H1 (cell line): ENCODE measurements around the gene CAMTA1. TPM values are rescaled to one million over a fixed set of nuclear protein-coding genes. Genes with fewer than 3 reads are reported as not detected.

Experiments
- SIRT6 ChIP-seq: IDR thresholded peaks from one replicate; pipeline ENCODE4 v1.7.1; 2012; ENCODE audit warnings: low read length, inconsistent platforms
- polyA plus RNA-seq, 7 experiments: library from polyadenylated mRNA; depleted of rRNA in 3 of 7; stranded (reverse) in 5 of 7; unstranded in 2 of 7; fragments of >200 nt in 5 of 7; fragments of 200-250 nt in 2 of 7; gene quantifications; 1 replicate in 5 of 7; 2 replicates in 1 of 7; 4 replicates in 1 of 7; pipeline versions ENCODE4 v1.2.1 to v1.2.3, GENCODE V29; 2011 to 2013; ENCODE audit warnings: missing spikeins in 2 of 7, mixed read lengths in 2 of 7
- total RNA-seq: library from RNA; stranded (reverse); fragmentation: NEBNext Ultra II Directional; extraction: Animal tissue kit (Norgen Biotek cat#: 25700); gene quantifications from 2 replicates; pipeline ENCODE4 v1.2.1, GENCODE V29; 2021
- TF ChIP-seq, protein P1 (sequence below): IDR thresholded peaks from 2 replicates; pipeline ENCODE4 v1.6.1; 2012; ENCODE audit warnings: low read length, inconsistent platforms

CAMTA1 gene
- total and polyA plus RNA-seq, 2 of the 8 experiments (the other 6 are each of a cell fraction or from before 2014, with no cell fraction given), result 65.0 to 119 TPM

DNA sequence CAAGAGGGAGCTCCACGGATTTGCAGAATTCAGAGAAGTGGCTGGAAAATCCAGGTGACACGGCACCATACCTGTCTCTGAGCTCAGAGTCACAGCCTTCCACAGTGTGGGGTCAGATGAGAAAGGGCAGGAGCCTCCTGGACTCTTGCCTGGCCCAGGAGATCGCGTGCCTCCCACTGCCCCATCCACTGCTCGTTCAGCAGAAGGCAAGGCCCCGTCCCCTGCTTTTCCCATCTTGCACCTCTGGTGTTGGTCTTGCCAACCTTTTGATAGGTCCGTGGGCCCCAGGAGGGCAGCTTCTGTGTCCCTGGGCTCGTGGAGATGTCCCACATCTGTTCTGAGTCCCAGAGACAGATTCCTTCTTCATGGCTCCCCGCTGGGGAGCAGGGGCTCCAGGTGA lies 902.2 kb downstream of the CAMTA1 start (continued):
- TF ChIP-seq, protein P1, sequence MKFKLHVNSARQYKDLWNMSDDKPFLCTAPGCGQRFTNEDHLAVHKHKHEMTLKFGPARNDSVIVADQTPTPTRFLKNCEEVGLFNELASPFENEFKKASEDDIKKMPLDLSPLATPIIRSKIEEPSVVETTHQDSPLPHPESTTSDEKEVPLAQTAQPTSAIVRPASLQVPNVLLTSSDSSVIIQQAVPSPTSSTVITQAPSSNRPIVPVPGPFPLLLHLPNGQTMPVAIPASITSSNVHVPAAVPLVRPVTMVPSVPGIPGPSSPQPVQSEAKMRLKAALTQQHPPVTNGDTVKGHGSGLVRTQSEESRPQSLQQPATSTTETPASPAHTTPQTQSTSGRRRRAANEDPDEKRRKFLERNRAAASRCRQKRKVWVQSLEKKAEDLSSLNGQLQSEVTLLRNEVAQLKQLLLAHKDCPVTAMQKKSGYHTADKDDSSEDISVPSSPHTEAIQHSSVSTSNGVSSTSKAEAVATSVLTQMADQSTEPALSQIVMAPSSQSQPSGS, result no peak
- TF ChIP-seq SIRT6, result no peak
- TF ChIP-seq, all 59 proteins: peak for 0
